Measurements from ENCODE around the gene GMCL1.
"Not testable (repeated sequence)": the region's sequence is repeated elsewhere in the genome, so short reads cannot be mapped to it uniquely, and the experiment has no call there.

GMCL1 gene, protein sequence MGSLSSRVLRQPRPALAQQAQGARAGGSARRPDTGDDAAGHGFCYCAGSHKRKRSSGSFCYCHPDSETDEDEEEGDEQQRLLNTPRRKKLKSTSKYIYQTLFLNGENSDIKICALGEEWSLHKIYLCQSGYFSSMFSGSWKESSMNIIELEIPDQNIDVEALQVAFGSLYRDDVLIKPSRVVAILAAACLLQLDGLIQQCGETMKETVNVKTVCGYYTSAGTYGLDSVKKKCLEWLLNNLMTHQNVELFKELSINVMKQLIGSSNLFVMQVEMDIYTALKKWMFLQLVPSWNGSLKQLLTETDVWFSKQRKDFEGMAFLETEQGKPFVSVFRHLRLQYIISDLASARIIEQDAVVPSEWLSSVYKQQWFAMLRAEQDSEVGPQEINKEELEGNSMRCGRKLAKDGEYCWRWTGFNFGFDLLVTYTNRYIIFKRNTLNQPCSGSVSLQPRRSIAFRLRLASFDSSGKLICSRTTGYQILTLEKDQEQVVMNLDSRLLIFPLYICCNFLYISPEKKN

DNA sequence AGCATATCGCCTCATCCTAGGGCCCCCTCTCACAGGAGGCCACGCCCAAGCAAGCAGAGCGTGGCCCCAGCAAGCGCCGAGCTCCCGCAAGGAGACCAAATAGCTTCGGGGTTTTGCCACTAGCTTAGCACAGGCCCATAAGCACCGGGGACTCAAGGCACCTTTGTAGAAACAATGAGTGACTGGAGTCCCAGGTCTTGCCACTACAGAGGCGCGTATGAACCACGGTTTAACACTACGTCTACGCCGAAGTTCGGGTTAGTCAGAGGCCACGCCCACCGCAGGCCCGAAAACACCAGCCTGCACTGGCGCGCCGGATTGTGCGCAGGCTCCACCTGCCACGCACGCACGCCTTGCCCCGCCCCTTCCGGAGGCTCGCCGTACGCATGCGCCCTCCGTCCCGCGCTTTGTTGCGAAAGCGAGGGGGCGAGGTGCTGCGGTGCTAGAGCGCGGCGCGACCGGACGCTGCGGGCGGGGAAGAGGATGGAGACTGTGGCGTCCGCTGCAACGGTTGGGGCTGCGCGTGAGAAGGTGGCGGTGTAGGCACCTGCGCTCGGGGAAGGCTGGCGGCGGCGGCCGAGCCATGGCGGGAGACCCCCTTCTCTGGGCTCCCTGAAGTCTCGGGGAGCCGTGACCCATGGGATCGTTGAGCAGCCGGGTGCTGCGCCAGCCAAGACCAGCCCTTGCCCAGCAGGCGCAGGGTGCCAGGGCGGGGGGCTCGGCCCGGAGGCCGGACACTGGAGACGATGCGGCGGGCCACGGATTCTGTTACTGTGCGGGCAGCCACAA is at the start of gene GMCL1:
Gene GMCL1, plus strand, starts transcription at position 405 of the 789 bp plus-strand sequence. Its CDS starts 233 bp downstream, at position 638.
- peak; percentile 51 for DNase-seq

DNA sequence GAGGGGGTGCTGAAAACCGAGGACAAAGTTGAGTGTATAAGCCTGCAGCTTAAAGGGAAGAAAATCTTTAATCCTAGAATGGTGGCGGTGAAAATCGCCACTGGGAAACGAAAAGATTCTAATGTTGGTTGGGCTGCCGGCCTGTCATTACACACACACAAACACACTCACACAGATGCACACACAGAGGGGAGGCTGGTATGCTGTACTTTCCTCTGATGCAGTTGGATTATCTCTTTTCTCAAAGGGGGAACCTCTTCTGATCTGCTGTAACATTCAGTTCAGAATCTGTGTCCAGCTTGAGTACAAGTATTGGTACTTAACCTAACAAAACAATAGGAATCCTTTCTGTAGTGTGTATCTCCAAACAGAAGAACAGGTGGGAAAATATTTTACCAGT is 48.5 kb upstream of the GMCL1 start:
- DNase-seq = no peak

DNA sequence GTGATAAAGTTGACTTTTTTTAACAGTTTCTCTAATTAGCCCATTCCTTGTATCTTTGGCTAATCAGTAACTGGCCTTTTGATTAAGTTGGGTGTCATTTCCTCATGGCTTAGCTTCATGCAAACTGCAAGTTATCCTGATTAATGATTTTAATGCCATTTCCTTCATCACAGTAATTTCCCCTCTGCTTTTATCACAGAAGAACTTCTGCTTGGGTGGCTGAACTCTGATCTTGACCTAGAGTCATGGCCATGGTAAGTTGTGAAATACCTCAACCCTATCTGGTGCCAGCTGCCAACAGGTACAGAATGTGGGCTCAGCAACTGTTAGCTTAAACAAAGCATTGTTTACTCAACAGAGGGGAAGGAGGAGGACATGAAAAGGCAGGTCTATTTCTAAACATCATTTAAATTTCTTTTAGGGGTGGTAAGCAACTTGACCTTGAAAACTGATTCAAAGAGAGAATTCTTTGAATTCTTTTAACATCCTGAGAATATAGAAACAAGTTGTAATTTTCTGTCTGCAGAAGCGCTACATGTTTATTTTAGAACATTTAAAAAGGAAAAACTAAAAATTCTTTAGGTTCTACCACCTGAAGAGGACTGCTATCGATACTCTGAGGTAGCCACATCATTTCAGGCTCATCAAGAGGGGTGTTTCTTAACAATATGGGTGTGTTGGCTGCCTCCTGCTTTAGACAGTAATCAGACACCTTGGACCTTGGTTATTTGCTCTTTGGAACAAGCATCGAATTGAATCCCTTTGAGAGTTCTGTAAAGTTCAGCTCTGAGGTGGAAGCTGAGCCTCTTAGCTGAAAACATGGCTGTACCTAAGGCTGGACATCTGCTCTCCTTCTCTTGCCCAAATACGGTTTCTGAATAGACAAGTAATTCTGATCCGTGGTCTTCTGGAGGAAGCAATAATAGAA is 47.9 kb upstream of the GMCL1 start:
- no peak for DNase-seq

DNA sequence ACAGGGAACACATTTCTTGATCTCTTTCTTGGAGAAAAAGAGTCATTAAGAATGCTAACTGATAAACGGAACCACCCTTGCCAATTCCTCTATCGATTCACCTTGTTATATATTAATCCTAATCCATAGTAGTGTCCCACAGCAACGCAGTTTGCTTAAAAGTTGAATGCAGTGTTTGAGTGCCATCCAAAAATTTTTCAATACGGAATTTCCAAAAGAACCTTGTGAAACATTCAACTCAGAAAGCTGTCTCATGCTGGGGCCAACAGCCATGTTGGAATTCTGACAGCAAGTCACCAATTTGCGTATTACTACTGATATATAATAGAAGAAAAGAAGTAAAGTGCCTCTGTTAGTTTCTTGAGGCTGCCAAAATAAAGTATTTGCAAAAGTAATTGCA is 45.2 kb upstream of the GMCL1 start:
- DNase-seq = no peak

- no peak for DNase-seq
Measured at GRCh38 chr2:69785358-69785757, 44.1 kb upstream of the GMCL1 start.

GRCh38 chr2:69786052-69786560 is 43.4 kb upstream of the GMCL1 start:
- DNase-seq = no peak

- no peak for DNase-seq
Measured at GRCh38 chr2:69789175-69789721, 40.2 kb upstream of the GMCL1 start.

- no peak for DNase-seq
Measured at GRCh38 chr2:69789772-69790600, 39.5 kb upstream of the GMCL1 start.

- DNase-seq = no peak
Measured at GRCh38 chr2:69790601-69790959, 38.9 kb upstream of the GMCL1 start.

GRCh38 chr2:69791045-69791444 is 38.4 kb upstream of the GMCL1 start:
- DNase-seq = no peak

GRCh38 chr2:69796174-69796573 is 33.3 kb upstream of the GMCL1 start:
- DNase-seq = no peak

GRCh38 chr2:69797235-69797634 is 32.2 kb upstream of the GMCL1 start:
- DNase-seq = no peak

- DNase-seq = no peak
Measured at GRCh38 chr2:69797836-69798289, 31.6 kb upstream of the GMCL1 start.

GRCh38 chr2:69798290-69798908 is 31.1 kb upstream of the GMCL1 start:
- DNase-seq = no peak

DNA sequence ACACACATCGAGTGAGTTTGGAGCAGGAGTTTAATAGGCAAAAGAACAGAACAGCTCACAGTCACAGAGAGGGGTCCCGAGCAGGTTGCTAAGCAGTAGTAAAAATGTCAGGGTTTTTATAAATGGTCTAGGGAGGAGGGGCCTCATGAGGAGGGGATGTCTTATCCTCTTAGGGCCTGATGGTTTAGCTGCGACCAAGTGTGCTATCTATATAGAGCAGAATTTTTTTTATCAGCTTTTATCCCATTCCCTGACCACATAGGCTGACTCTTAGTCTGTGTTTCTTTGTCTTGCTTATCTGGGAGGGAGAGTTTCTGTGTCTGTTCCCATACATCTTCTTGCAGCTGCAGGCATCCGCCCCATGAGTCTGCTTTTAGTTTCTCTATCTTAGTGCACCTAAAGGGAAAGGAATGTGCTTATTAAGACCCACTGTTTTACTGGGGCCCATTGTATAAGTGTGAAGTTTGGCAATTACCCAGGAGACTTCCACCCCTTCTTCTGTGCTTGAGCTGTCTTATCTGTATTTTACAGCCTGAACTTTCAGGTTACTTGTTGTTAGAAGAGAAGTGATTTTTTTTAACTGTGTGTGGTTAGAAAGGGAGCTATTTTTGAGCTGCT is 30.4 kb upstream of the GMCL1 start:
- no peak for DNase-seq

DNA sequence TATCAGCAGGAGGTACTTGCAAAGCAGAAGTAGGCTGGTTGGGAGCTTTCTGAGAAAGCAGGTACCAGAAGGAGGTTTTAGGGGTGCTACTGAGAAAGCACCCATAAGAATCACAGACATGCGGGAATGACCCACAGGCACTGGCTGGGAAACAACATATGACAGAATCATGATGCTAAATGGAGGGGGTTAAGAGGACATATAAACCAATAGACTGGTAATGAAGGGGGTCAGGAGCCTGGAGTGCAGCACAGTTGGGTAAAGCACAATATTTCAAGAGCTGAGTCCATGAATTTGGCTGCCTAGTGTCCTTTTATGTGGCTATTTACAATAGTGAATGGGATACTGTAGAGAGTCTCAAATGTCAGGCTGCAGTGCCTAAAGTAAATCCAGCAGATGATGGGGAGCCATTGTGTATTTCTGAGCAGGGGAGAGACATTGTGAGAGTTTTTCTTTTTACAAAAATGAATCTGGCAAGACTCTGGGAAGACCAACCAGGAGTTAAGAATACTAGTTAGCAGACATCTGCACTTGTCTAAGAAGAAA is 27.6 kb upstream of the GMCL1 start:
- DNase-seq = no peak

DNA sequence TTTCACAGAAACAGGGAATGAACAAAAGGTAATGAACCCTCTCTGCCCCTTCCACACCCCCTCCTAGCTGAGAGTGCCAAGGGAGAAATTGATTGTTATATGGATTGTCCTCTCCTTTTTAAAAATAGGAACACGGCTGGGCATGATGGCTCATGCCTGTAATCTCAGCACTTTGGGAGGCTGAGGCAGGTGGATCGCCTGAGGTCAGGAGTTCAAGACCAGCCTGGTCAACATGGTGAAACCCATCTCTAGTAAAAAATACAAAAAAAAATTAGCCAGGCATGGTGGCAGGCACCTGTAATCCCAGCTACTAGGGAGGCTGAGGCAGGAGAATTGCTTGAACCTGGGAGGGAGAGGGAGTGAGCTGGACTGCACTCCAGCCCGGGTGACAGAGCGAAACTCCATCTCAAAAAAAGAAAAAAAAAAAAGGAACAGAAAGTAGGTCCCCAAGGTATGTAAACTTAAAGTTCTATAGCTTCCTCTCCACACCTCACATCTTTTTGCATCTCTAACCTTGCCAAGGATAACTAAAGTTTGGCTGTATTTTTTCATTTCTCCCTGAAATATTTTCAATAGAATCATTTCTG is 26.6 kb upstream of the GMCL1 start:
- not testable (repeated sequence) for DNase-seq

- no peak for DNase-seq
Measured at GRCh38 chr2:69804416-69804815, 25.0 kb upstream of the GMCL1 start.

GRCh38 chr2:69805887-69806286 is 23.6 kb upstream of the GMCL1 start:
- no peak for DNase-seq

Data from cortex of kidney (tissue), 1 donor.